HepG2 (cell line): Measurements from ENCODE around the gene PHKA2. TPM values are rescaled to one million over a fixed set of nuclear protein-coding genes. Genes with fewer than 3 reads are reported as not detected.

ENCODE experiments used
- ATAC-seq: fragments of 200-7000 bp; cut with Tn5 transposase; 3 replicates; pipeline ENCODE4 v1.9.1; 2020; ENCODE audit warnings: mild to moderate bottlenecking, moderate library complexity
- BruUV-seq: library from RNA; stranded (reverse); fragments of 400-500 nt; replicated peaks from 2 replicates; lab custom pipeline; 2021; lab: Mats Ljungman, UMichigan
- CTCF ChIA-PET: fragments of 300-600 bp; formaldehyde crosslinking; extraction: SDS; loops from one replicate; lab custom pipeline; 2021; ENCODE audit warnings: low total read pairs, inconsistent platforms, low intra/inter-chr PET ratio; lab: Yijun Ruan, JAX
- POLR2A ChIA-PET: fragments of 350-600 bp; sonication (Branson Sonifier 250); formaldehyde crosslinking; loops from one replicate; lab custom pipeline; 2020; ENCODE audit warnings: antibody characterized with exemption, inconsistent platforms; lab: Yijun Ruan, JAX
- DNase-seq: peaks from one replicate; pipeline ENCODE4 v3.0.0-alpha.2; 2015; ENCODE audit warnings: low spot score
- FAIRE-seq: peaks from 3 replicates; lab custom pipeline; 2011; peaks lifted over from hg19 to GRCh38; lab: Jason Lieb, UNC
- H2AFZ ChIP-seq: one replicate; pipeline ENCODE4 v1.6.1; 2011; ENCODE audit warnings: low read length, inconsistent platforms
- H3K27ac ChIP-seq: fragments of 300-600 bp; 3 replicates; pipeline ENCODE4 v1.8.0; 2011; ENCODE audit warnings: mixed run types, mild to moderate bottlenecking, mixed read lengths, low read length, inconsistent platforms; ENCODE audit not compliant: insufficient read depth; ENCODE audit errors: extremely low read length
- H3K27me3 ChIP-seq, 2 experiments: fragments of 200-600 bp in 1 of 2; 2 replicates in 1 of 2; 3 replicates in 1 of 2; pipeline versions ENCODE4 v1.6.0 to v1.8.0; 2011; ENCODE audit warnings: low read length in 2 of 2, mild to moderate bottlenecking in 2 of 2, moderate library complexity in 2 of 2, inconsistent platforms in 1 of 2; ENCODE audit not compliant: insufficient read depth in 2 of 2, control insufficient read depth in 1 of 2
- H3K36me3 ChIP-seq, 2 experiments: fragments of 200-600 bp in 1 of 2; replicated peaks in 1 of 2; 2 replicates in 1 of 2; 3 replicates in 1 of 2; pipeline versions ENCODE4 v1.5.1 to v1.8.0; 2011; ENCODE audit warnings: low read length in 2 of 2, inconsistent platforms in 1 of 2; ENCODE audit not compliant: insufficient read depth in 2 of 2, control insufficient read depth in 1 of 2
- H3K4me1 ChIP-seq: 2 replicates; pipeline ENCODE4 v1.5.1; 2012; ENCODE audit warnings: low read length, inconsistent platforms; ENCODE audit not compliant: insufficient read depth
- H3K4me2 ChIP-seq: 2 replicates; pipeline ENCODE4 v1.6.0; 2011; ENCODE audit warnings: low read depth, low read length, inconsistent platforms
- H3K4me3 ChIP-seq, 3 experiments: fragments of 200-600 bp in 1 of 3; sonication (generic), shearing (Covaris generic) in 1 of 3; replicated peaks in 1 of 3; 2 replicates each; pipeline ENCODE4 v1.5.1; 2011 to 2016; ENCODE audit warnings: low read length in 3 of 3, inconsistent platforms in 2 of 3, low read depth in 2 of 3, mild to moderate bottlenecking in 2 of 3, control low read depth in 1 of 3, mixed read lengths in 1 of 3; ENCODE audit not compliant: insufficient read depth in 1 of 3
- H3K79me2 ChIP-seq: one replicate; pipeline ENCODE4 v1.6.1; 2011; ENCODE audit warnings: low read length, inconsistent platforms; ENCODE audit not compliant: insufficient read depth
- H3K9ac ChIP-seq: 2 replicates; pipeline ENCODE4 v1.6.0; 2011; ENCODE audit warnings: mild to moderate bottlenecking, low read depth, low read length, inconsistent platforms; ENCODE audit not compliant: insufficient read depth
- H3K9me3 ChIP-seq: 2 replicates; pipeline ENCODE4 v1.5.1; 2012; ENCODE audit warnings: mild to moderate bottlenecking, low read length
- H4K20me1 ChIP-seq: 2 replicates; pipeline ENCODE4 v1.6.0; 2011; ENCODE audit warnings: inconsistent platforms, mild to moderate bottlenecking, low read length, moderate library complexity; ENCODE audit not compliant: insufficient read depth
- CBX2 ChIP-seq, 2 experiments: fragments of 200-600 bp in 1 of 2; sonication (generic); formaldehyde crosslinking in 1 of 2; IDR thresholded peaks; 2 replicates each; pipeline versions ENCODE4 v1.7.0 to v1.8.1; 2018 to 2022; ENCODE audit warnings: low read depth in 2 of 2, low read length in 1 of 2, mild to moderate bottlenecking in 1 of 2, missing genetic modification reagents in 1 of 2
- GATAD2A ChIP-seq: IDR thresholded peaks from 2 replicates; pipeline ENCODE4 v1.6.1; 2016
- PBX3 ChIP-seq: sonication (generic); formaldehyde crosslinking; IDR thresholded peaks from 2 replicates; pipeline ENCODE4 v1.8.1; 2023; ENCODE audit warnings: missing genetic modification reagents, inconsistent platforms, borderline replicate concordance
- RAD21 ChIP-seq: fragments of 450-650 bp; formaldehyde crosslinking; IDR thresholded peaks from 2 replicates; pipeline ENCODE4 v1.5.0; 2020; ENCODE audit warnings: mild to moderate bottlenecking
- SIN3B ChIP-seq: fragments of 150-350 bp; IDR thresholded peaks from 2 replicates; pipeline ENCODE4 v1.6.1; 2014; ENCODE audit warnings: low read length
- ZNF530 ChIP-seq: sonication (generic); formaldehyde crosslinking; IDR thresholded peaks from 2 replicates; pipeline ENCODE4 v1.5.0; 2020; ENCODE audit warnings: low read depth, mild to moderate bottlenecking, missing genetic modification reagents
- ZNF547 ChIP-seq: sonication (generic); formaldehyde crosslinking; IDR thresholded peaks from 2 replicates; pipeline ENCODE4 v1.5.1; 2020; ENCODE audit warnings: mild to moderate bottlenecking, missing genetic modification reagents
- WGBS: methylation state at CpG from one replicate; pipeline ENCODE4 v1.1.6; 2017; ENCODE audit warnings: low lambda C conversion rate; 5-methylcytosine and 5-hydroxymethylcytosine counted together
- in situ Hi-C: cut with HindIII; loops from 2 replicates; pipeline ENCODE4 v1.10.0; 2017; ENCODE audit warnings: low pct_unique_long_range_greater_than_20kb; ENCODE audit not compliant: extremely low pct_ligation_motif_present
- intact Hi-C: fragments of 100-400 bp; cut with micrococcal nuclease; formaldehyde crosslinking; loops from one replicate; pipeline ENCODE4 v1.10.0; 2022; ENCODE audit not compliant: unreplicated experiment
- polyA plus RNA-seq, 8 experiments: library from polyadenylated mRNA; depleted of rRNA in 3 of 8; stranded (reverse) in 7 of 8; unstranded in 1 of 8; fragments of >200 nt; fragmentation: Illumina TruSeq in 4 of 8; extraction: Trizol in 4 of 8; gene quantifications; 2 replicates each; pipeline versions ENCODE4 v1.2.1 to v1.2.3, GENCODE V29; 2011 to 2016; ENCODE audit warnings: low read depth in 4 of 8, missing spikeins in 1 of 8, mixed read lengths in 1 of 8; ENCODE audit not compliant: insufficient read depth in 1 of 8
- total RNA-seq, 5 experiments: library from RNA; depleted of rRNA; stranded (reverse); fragments of >200 nt; fragmentation: Illumina TruSeq; extraction: Trizol; gene quantifications; 2 replicates each; pipeline ENCODE4 v1.2.3, GENCODE V29; 2016; ENCODE audit warnings: low read depth in 1 of 5

The PHKA2 gene
- total and polyA plus RNA-seq, 2 of the 13 experiments (the other 11 are each of a cell fraction or from before 2014, with no cell fraction given): 20.5 to 273 TPM

GRCh38 chrX:18883234-18883960, 100.5 kb downstream of the PHKA2 start (continued):
- no peak for TF ChIP-seq CBX2 (IDR thresholded peaks at IDR 0.05; ENCODE audit: low read depth, low read length)
- TF ChIP-seq CBX2 (CRISPR knock-in tag; IDR thresholded peaks at IDR 0.05; ENCODE audit: low read depth): no peak
- no peak for TF ChIP-seq ZNF547 (CRISPR knock-in tag)
- TF ChIP-seq SIN3B: no peak
- TF ChIP-seq RAD21 (CRISPR knock-in tag): 0 out of 2 replicates have a peak, but pooled peaks have one; percentile 5

- FAIRE-seq (no peak), ATAC-seq (no peak), DNase-seq (no peak)
- H3K9me3 ChIP-seq: no peaks in the 10 kb centered on the region
- intact Hi-C loops (no loop called here), in situ Hi-C loops (loop anchor here (25.0 kb wide), 1 partner anchor 267 kb away; no protein-coding TSS in a partner anchor)
- no peak for TF ChIP-seq GATAD2A (CRISPR knock-in tag)
- no peak for TF ChIP-seq ZNF530 (CRISPR knock-in tag)
- TF ChIP-seq PBX3 (CRISPR knock-in tag): no peak
- H3K27me3 ChIP-seq: no peaks in the 10 kb centered on the region
- ChIA-PET CTCF (no interaction called here), POLR2A (no interaction called here)
- H3K4me1 ChIP-seq: peaks cover 15% of the 10 kb centered on the region
- H3K9ac ChIP-seq: no peak overlapping the region
- BruUV-seq: no TSS peak
- H4K20me1 ChIP-seq: no peaks in the 10 kb centered on the region
- H3K79me2 ChIP-seq: no peaks in the 10 kb centered on the region
- no peak overlapping the region for H2AFZ ChIP-seq
- H3K4me2 ChIP-seq: no peak overlapping the region
- no peaks in the 10 kb centered on the region for H3K36me3 ChIP-seq
- H3K27ac ChIP-seq: no peak overlapping the region
- H3K4me3 ChIP-seq: no peak overlapping the region
- 78% methylated on average over 1 of the region's 9 CpGs for WGBS
These were observed 104.8 kb downstream of the PHKA2 start for GRCh38 chrX:18879144-18879543.
